T-helper 1 cell (primary cell): ENCODE data around the gene KRTAP4-2.
"Not testable (repeated sequence)": the region's sequence is repeated elsewhere in the genome, so short reads cannot be mapped to it uniquely, and the experiment has no call there.

Source experiments
- DNase-seq, 5 donors: peaks; one replicate each; pipeline ENCODE4 v3.0.0-alpha.2; 2012 to 2020

The KRTAP4-2 gene

DNA sequence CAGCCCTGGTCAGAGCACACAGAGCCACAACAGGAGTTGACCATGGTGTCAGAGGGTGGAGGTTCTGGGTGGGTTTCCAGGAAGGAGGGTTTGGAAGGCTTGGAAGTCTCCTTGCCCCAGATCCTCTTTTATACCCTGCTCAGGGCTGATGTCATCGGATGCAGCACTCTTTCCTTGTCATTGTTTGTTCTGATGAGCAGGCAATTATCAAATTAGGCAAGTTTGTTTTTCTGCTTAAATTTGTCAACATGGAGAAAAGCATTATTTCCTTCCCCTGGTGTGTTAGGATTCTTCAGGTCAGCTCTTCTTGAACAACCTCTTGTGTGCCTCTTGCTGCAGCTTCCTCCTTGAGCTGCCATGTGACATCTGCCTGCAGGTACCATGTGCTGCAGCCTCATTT, 17.4 kb downstream of the KRTAP4-2 start, which contains the start of gene KRTAP4-4:
KRTAP4-4 (minus strand) TSS at position 101 of the 400 bp plus-strand sequence; CDS start at position 44, 57 bp downstream.
- DNase-seq = no peak

DNA sequence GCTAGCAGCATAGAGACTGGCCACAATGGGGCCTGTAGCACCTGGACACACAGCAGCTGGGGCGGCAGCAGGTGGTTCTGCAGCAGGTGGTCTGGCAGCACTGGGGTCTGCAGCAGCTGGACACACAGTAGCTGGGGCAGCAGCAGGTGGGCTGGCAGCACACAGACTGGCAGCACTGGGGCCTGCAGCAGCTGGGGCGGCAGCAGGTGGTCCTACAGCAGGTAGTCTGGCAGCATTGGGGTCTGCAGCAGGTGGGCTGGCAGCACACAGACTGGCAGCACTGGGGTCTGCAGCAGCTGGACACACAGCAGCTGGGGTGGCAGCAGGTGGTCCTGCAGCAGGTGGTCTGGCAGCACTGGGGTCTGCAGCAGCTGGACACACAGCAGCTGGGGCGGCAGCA, 17.8 kb downstream of the KRTAP4-2 start:
- not testable (repeated sequence) for DNase-seq

DNA sequence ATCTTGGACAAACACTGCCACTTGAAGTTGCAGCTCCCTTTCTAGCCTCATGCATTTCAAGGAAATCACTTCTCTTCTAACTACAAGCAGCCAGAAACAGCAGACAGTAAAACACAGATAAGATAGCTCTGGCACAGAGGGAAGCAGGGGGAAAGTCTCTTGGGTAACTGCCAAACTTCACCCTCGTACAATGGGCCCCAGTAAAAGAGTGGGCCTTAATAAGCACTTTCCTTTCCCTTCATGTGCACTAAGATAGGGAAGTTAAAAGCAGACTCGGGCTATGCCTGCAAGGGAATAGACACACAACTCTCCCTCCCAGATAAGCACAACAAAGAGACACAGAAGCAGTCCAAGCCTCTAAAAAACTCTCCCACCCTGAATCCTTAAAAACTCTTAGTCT, 24.2 kb downstream of the KRTAP4-2 start:
- no peak for DNase-seq

DNA sequence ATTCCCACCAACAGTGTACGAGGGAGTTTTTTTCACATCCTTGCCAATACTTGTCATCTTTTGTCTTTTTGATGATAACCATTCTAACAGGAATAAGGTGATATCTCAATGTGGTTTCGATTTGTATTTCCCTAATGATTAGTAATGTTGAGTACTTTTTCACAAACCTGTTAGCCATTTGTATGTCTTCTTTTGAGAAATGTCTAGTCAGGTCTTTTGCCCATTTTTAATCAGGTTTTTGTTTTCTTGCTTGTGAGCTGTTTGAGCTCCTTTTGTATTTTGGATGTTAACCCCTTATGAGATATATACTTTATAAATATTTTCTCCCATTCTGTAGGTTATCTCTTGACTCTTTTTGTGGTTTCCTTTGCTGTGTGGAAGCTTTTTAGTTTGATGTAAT, 26.5 kb downstream of the KRTAP4-2 start:
- no peak for DNase-seq

DNA sequence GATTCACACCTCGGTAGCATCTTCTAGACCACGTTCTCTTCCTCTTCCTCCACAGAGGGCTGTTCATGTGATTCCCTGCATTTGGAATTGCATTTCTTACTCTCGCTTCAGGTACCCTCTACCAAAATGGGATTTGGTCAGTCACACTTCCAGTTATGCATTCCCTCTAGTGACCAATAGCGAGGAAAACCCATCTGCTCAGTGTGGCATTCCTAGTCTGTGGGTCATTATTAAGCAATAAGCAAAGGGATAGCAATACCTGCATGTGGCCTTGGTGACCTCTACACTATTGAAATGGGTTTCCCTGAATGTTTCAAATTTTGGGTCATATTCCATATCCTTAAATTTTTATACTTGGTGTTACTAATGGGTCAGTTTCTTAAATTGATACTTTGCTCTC, 28.0 kb downstream of the KRTAP4-2 start:
- no peak for DNase-seq

DNA sequence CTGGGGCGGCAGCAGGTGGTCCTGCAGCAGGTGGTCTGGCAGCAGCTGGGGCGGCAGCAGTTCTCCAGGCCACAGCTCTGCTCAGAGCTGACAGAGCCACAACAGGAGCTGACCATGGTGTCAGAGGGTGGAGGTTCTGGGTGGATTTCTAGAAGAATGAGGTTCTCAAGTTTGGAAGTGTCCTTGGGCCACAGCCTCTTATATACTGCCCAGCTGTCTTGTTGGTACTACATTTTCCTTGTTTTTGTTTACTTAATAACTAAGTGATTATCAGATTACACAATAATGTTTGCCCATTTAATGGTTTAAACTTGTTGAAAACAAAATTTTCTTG, 28.4 kb downstream of the KRTAP4-2 start, which contains the start of gene KRTAP4-5:
KRTAP4-5 (minus strand) TSS at position 174 of the 334 bp plus-strand sequence; CDS start at position 116, 58 bp downstream.
- DNase-seq = no peak

DNA sequence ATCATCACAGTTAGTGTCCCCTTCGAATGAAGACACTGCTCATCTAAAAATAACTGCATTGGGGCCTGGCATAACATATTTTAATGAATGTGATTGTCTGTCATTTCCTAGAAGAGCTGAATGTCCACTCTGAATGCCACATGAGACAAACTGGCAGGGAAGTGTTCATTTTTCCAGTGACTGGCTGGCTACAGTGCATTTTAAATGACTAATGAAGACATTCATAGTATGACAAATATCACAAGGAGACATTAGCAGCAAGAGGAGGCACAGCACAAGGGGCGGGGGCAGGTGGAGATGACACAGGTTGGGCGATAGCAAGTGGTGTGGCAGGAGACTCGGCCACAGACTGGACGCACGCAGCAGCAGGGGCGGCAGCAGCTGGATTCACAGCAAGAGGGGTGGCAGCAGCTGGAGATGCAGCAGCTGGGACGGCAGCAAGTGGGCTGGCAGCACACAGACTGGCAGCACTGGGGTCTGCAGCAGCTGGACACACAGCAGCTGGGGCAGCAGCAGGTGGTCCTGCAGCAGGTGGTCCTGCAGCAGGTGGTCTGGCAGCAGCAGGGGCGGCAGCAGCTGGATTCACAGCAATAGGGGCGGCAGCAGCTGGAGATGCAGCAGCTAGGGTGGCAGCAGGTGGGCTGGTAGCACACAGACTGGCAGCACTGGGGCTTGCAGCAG, 28.9 kb downstream of the KRTAP4-2 start:
- not testable (repeated sequence) for DNase-seq

DNA sequence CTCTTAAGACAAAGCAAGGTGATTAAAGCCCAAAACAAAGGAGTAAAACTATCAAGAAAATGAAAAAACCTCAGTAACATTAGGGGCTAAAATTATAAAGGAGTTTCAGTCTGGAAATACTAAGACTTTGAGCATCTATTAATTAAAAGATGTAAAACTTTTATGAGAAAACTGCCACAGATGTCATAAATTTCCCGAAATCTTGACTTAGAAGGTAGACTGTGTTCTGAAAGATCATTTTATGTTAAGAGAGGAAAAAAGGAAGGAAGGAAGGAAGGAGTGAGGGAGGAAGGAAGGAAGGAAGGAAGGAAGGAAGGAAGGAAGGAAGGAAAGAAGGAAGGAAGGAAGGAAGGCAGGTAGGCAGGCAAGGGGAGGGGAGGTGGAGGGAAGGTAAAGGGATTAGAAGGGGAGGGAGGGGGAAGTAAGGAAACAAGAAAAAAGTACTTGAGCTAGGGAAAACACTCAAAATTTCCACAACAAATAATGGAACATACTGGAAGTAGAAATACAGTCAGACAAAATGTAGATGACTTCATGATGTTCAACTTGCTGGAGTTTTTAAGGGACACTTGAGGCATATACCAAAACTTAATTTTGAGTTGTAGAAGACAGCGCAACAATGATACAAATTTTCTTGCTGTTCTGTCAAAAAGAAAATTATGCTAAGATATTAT, 30.4 kb downstream of the KRTAP4-2 start:
- DNase-seq = no peak

DNA sequence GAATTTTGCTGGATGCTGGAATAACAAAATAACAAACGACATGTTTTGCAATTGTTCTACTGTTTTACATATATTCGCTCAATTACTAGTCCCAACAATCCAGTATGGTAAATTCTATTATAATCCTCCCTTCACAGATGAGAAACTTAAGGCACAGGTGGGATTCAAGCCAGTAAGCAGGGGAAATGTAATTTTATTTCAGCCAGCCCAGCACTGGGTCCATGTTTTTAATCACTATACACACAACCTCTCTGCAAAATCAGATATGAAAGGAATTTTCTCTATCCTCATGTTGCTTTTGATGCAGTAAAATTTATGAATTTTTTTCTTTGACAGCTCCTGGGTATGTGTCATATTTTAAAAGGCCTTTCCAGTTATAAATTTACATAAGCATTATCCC, 32.8 kb downstream of the KRTAP4-2 start:
- DNase-seq = no peak

DNA sequence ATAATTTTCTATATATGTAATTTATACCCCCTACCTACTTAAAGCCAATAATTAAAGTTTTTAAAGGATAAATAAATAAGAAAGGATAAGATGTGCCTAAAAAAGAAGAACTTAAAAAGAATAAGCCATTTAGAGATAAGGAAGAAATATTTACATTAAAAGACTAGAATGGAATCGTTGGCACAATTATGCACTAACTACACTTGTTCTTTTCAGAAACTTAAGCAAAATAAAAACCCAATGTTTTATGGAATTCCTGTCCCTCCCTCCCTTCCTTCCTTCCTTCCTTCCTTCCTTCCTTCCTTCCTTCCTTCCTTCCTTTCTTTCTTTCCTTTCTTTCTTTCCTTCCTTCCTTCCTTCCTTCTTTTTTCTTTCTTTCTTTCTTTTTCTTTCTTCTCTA, 33.2 kb downstream of the KRTAP4-2 start:
- DNase-seq = no peak

DNA sequence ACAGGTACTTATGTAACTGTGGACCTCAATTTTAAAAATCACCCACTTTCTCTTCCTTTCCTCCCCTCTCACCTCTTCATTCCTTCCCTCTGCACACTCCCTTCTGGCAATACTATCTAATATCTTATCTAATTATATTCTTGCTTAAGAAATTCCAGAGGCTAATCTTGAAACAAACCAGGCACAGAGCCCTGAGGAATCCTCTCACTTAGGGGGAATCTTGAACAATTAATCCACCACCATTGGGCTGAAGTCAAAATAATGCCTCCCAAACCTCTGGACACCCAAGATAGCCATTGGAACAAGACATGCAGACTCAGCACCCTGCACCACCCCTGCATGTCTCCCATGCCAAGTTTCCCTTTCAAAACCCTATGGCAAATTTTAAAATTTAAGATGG, 36.7 kb downstream of the KRTAP4-2 start:
- no peak for DNase-seq

DNA sequence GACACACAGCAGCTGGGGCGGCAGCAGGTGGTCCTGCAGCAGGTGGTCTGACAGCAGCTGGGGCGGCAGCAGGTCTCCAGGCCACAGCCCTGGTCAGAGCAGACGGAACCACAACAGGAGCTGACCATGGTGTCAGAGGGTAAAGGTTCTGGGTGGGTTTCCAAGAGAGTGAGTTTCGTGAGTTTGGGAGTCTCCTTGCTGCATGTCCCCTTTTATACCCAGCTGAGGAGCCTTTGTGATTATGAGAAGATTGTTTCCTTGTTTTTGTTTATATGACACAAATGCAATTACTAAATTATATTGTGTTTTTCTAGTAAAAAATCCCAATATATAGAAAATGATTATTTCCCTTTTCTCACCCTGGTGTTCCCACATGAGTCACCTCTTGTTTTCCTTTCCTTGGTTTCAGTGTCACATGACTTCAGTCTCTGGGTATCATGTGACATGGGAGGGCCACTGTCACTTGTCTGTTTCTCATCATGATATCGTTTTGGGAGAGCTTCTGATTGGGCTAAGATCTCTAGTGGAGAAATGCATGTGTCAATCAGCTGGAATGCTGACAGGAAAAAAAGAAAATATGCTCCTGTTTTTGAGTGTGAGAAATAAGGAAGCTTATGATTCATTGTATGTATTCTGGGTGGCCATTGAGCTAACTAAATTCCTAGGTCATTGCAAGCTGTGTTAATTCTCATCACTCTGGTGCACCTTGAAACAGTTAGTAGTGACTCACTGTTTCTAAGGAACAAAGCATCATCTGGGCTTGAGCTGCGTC, 37.5 kb downstream of the KRTAP4-2 start, which contains the start of gene KRTAP4-6:
KRTAP4-6 (minus strand) TSS at position 185 of the 772 bp plus-strand sequence; CDS start at position 128, 57 bp downstream.
- no peak for DNase-seq

DNA sequence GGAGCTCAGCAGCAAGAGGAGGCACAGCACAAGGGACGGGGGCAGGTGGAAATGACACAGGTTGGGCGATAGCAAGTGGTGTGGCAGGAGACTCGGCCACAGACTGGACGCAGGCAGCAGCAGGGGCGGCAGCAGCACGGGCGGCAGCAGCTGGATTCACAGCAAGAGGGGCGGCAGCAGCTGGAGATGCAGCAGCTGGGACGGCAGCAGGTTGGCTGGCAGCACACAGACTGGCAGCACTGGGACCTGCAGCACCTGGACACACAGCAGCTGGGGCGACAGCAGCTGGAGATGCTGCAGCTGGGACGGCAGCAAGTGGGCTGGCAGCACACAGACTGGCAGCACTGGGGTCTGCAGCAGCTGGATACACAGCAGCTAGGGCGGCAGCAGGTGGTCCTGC, 38.2 kb downstream of the KRTAP4-2 start:
- DNase-seq = not testable (repeated sequence)

DNA sequence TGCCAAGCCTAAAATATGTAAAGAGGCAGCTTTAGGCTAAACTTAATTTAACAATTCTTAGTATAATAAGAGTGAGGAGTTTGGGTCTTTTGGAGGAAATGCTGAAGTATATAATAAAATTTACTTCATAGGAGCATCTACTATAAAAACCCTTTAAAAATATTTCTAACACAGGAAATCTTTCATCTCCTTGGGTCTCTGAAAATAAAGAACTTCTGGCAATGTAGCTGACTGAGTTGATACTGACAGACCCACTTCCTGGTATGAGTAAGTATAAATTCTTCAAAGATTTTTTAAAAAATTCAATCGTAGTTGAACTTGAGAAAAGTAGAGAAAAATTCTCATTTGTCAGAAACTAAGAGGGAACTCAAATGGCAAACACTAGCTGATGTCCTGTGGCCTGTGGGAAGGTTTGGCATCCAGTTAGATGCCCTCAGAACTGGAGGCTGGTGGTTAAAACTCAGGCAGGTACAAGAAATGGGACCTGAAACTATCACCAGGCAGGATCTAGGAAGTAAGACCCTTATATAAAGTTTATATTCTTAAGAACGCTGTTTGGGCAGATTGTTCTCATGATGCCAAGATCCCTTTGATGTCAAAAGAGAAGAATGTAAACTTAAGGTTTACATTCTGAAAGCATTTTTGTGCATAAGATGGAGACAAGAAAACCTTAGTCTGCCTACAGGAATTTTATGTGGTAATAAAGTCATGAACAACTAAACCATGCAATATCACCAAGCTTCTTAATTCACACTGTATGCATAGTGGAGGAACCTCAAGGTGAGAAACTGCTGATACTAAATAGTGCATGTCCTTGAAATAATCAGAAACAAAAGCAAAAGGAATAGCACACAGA, 43.9 kb downstream of the KRTAP4-2 start:
- DNase-seq = no peak

DNA sequence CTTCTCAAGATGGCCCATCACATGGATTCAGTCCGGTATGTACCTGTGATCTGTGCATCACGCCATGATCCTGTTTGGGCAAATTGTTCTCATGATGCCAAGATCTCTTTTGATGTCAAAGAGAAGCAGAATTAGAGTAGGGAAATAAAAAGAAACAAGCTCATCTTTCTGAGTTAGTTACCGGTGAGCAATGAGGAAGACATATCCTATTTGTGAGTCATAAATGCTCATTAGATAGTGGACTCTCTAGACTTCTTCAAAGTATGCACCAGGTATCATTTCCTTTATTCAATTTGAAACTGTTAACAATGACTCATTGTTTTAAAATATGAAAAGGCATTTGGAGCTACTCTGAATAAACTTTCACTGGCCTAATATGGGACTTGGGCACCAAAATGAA, 46.0 kb downstream of the KRTAP4-2 start:
- no peak for DNase-seq
